ENCODE data around the gene SLC2A4.

Gene SLC2A4

DNA sequence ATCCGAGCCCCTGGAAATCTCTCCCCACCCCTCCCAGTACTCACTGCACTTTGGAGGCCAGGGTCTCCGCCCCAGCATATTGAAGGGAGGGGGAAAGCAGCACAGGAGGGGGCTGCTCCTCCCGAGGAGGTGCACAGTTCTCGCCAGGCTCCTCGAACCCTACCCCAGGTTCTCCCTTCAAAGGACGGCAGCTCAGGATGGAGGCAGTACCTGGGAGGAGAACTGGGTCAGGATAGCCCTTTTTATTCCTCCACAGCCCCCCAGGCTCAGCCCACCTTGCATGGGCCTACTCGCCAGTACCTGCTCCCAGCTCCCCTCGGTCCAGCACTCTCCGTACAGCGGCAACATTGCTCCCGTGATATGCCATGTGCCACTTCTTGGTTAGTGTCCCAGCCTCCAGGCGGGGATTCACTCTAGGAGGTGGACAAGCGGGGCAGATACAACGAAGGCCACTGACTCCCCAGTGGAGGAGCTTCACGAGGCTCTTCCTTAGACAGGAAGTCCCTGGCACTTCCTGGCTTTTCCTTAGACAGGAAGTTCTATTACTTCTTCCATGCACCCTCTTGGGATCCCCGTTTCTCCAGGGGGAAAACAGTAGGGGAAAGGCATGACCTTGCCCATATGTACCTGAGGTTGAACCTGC is 35.8 kb downstream of the SLC2A4 start:
- DNase-seq: no peak
- H3K9me3 ChIP-seq: no peaks in the 10 kb centered on the region
- TF ChIP-seq, protein P1, sequence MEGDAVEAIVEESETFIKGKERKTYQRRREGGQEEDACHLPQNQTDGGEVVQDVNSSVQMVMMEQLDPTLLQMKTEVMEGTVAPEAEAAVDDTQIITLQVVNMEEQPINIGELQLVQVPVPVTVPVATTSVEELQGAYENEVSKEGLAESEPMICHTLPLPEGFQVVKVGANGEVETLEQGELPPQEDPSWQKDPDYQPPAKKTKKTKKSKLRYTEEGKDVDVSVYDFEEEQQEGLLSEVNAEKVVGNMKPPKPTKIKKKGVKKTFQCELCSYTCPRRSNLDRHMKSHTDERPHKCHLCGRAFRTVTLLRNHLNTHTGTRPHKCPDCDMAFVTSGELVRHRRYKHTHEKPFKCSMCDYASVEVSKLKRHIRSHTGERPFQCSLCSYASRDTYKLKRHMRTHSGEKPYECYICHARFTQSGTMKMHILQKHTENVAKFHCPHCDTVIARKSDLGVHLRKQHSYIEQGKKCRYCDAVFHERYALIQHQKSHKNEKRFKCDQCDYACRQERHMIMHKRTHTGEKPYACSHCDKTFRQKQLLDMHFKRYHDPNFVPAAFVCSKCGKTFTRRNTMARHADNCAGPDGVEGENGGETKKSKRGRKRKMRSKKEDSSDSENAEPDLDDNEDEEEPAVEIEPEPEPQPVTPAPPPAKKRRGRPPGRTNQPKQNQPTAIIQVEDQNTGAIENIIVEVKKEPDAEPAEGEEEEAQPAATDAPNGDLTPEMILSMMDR (IDR thresholded peaks at IDR 0.05; ENCODE audit: low read depth, low read length): no peak
- H3K36me3 ChIP-seq: peaks cover 21% of the 10 kb centered on the region
- H3K4me3 ChIP-seq (ENCODE audit: low read depth, low read length): no peak overlapping the region
- H3K4me1 ChIP-seq: no peaks in the 10 kb centered on the region
- no peaks in the 10 kb centered on the region for H3K27me3 ChIP-seq

DNA sequence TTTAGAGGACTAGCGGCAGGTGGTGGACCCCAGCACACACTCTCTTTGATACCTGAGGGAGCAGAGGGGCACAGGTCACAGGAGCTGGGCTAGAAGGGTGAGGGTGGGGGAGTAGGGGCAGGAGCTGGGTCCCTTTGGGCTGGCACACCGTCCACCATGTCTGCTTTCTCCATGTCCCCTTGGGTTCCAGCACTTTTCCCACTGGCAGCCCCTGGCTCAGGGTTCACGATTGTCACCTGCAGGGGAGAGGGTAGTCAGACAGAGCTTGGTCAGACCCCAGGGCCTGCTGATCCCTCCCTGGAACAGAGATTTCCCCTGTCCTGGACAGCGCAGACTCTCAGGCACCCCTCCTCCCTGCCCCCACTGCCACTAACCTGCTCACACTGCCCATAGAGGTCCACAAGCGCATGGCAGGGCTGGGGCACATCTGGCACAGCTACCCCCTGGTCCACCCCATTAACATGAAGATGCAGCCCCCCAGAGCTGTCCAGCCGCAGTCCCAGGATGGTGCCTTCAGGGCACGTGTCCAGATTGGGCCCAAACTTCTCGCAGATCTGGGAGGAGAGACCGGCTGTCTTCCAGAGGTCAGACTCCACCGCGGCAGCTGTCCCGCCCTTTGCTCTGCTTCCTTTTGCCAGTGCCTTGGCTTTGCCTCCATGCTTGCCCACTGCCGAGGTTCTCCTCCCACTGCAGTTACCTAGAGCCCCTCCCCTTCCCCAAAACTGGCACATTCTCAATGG is 36.8 kb downstream of the SLC2A4 start:
- Histone ChIP-seq H3K36me3 (peaks cover 19% of the 10 kb centered on the region), H3K9me3 (no peaks in the 10 kb centered on the region), H3K4me1 (no peaks in the 10 kb centered on the region), H3K4me3 (ENCODE audit: low read depth, low read length) (no peak overlapping the region), H3K27me3 (no peaks in the 10 kb centered on the region)
- TF ChIP-seq, protein P1 (IDR thresholded peaks at IDR 0.05; ENCODE audit: low read depth, low read length): no peak
- DNase-seq: no peak

DNA sequence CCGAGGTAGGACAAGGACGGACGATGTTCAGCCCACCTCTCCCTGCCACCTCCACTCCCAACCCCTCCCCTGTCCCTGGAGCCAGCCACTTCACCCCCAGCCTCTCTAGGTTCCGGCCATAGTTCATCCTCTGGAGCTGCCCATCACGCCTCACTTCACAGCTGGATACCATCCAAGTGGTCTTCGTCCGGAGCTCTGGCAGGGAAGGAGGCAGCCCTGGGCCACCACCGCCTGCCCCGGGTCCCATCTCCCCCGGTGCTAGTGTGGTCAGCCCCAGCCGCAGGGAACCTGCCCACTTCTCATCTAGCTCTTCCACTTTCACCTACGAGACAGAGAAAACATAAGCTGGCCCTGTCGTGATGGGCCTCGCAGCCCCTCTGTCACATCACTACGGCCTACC is 39.9 kb downstream of the SLC2A4 start:
- TF ChIP-seq, protein P1 (IDR thresholded peaks at IDR 0.05; ENCODE audit: low read depth, low read length): no peak
- H3K4me1 ChIP-seq: no peaks in the 10 kb centered on the region
- H3K4me3 ChIP-seq (ENCODE audit: low read depth, low read length): no peak overlapping the region
- no peaks in the 10 kb centered on the region for H3K27me3 ChIP-seq
- peaks cover 26% of the 10 kb centered on the region for H3K36me3 ChIP-seq
- DNase-seq: no peak
- H3K9me3 ChIP-seq: no peaks in the 10 kb centered on the region

DNA sequence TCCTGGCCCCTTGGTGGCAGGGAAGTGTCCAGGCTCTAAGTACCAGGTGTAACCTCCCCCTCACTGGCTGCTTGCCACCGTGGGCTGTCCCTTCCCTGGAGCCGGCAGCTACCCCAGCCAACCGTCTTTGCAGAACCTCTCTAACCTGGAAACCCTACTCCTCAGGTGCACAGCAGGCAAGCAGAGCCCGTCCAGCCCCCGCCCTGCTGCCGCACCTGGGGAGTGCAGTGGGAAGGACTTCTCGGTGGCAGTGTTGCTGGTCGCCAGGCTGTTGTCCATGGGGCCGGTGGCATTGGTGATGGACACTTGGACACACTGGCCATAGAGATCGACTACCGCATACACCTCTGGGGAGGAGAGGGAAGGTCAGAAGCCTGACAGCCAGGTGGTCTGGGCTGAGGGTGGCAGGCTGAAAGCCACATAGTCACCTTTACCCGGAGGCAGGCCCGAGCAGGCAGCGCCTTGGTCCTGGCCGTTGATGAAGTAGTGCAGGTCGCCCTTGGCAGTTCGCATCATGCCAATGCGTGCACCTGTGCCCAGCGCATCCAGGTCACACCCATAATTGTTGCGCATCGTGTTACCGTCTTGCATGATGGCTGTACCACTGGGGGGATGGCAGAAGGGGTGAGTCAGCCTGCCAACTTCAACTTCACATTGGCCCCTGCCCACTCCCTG is 41.1 kb downstream of the SLC2A4 start:
- Histone ChIP-seq H3K9me3 (no peaks in the 10 kb centered on the region), H3K4me3 (ENCODE audit: low read depth, low read length) (no peak overlapping the region), H3K27me3 (no peaks in the 10 kb centered on the region), H3K36me3 (peaks cover 23% of the 10 kb centered on the region), H3K4me1 (no peaks in the 10 kb centered on the region)
- TF ChIP-seq, protein P1 (IDR thresholded peaks at IDR 0.05; ENCODE audit: low read depth, low read length): no peak
- DNase-seq: no peak

DNA sequence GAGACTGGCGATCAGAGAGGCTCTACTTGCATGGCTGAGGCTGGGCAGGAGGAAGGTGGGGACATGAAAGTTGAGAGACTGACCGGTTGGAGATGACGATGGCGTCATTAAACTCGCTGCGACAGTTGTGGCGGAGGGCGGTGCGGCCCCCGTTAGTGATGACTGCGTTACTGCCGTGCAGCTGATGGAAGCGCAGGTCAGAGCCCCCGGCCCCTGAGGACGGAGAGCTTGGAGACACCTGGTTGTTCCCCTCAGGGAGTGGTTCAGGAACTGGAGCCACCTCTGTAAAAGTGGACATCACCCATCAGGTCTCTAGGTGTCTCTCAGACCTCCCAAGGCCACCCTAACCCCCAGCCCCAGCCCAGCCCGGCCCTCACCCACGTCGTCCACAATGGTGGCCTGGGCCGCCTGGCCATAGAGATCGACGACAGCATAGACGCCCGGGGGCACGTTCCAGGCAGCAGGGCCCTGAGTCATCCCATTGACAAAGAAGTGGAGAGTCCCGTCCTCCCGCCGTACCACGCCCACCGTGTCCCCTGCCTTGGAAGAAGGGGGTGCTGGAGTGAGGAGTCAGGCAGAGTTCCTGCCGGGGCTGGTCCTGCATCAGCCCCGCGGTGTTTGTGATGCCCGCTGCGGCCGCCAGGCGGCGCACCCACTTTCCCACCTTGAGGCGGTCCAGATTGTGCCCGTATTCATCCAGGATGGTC is 42.4 kb downstream of the SLC2A4 start:
- peak; percentile 61 for DNase-seq
- no peak overlapping the region for H3K4me3 ChIP-seq (ENCODE audit: low read depth, low read length)
- H3K36me3 ChIP-seq: peaks cover 23% of the 10 kb centered on the region
- TF ChIP-seq, protein P1 (IDR thresholded peaks at IDR 0.05; ENCODE audit: low read depth, low read length): peak; percentile 70
- no peaks in the 10 kb centered on the region for H3K9me3 ChIP-seq
- no peaks in the 10 kb centered on the region for H3K4me1 ChIP-seq
- no peaks in the 10 kb centered on the region for H3K27me3 ChIP-seq
